SU-DHL-6 (cell line): ENCODE data around the gene LCOR.

Source experiments
- CTCF ChIP-seq: fragments of 200-600 bp; sonication (generic); IDR thresholded peaks from one replicate; pipeline ENCODE4 v1.5.1; 2017; ENCODE audit warnings: antibody characterized with exemption, mild to moderate bottlenecking, low read length, moderate library complexity; ENCODE audit not compliant: insufficient read depth, poor library complexity, severe bottlenecking
- EZH2phosphoT487 ChIP-seq: fragments of 200-600 bp; sonication (generic), shearing (Covaris generic); conservative IDR thresholded peaks from 2 replicates; pipeline ENCODE4 v1.6.1; 2018; ENCODE audit warnings: mild to moderate bottlenecking, antibody characterized with exemption, low read length, moderate library complexity, mixed read lengths

GRCh38 chr10:97000487-97001182 lies 168.5 kb downstream of the LCOR start:
- no peak for TF ChIP-seq CTCF
- no peak for TF ChIP-seq EZH2phosphoT487
